ENCODE results near the gene EEF1AKMT3.
"Not testable (repeated sequence)": the region's sequence is repeated elsewhere in the genome, so short reads cannot be mapped to it uniquely, and the experiment has no call there.

- not testable (repeated sequence) for TF ChIP-seq CTCF (conservative IDR thresholded peaks at IDR 0.05; ENCODE audit: low read depth, low read length); ELK1 (IDR thresholded peaks at IDR 0.05; ENCODE audit: borderline replicate concordance, low read depth, low read length)
These were observed 45.5 kb downstream of the EEF1AKMT3 start for GRCh38 chr12:57817990-57818331.
